Breast epithelium (tissue), 3 donors: ENCODE results near the gene GALNTL6.

Experiments used
- CTCF ChIP-seq, 3 donors: fragments of 450-650 bp; IDR thresholded peaks; one replicate each; pipeline ENCODE4 v1.5.1; 2016 to 2017; ENCODE audit warnings: antibody characterized with exemption in 3 of 3, mild to moderate bottlenecking in 3 of 3, moderate library complexity in 3 of 3
- POLR2A ChIP-seq: fragments of 450-650 bp; IDR thresholded peaks from one replicate; pipeline ENCODE4 v1.6.1; 2016; ENCODE audit warnings: antibody characterized with exemption, mild to moderate bottlenecking, moderate library complexity
- POLR2AphosphoS5 ChIP-seq, 3 donors: sonication (generic); formaldehyde crosslinking; IDR thresholded peaks; one replicate each; pipeline ENCODE4 v1.6.1; 2017; ENCODE audit warnings: antibody characterized with exemption in 3 of 3

DNA sequence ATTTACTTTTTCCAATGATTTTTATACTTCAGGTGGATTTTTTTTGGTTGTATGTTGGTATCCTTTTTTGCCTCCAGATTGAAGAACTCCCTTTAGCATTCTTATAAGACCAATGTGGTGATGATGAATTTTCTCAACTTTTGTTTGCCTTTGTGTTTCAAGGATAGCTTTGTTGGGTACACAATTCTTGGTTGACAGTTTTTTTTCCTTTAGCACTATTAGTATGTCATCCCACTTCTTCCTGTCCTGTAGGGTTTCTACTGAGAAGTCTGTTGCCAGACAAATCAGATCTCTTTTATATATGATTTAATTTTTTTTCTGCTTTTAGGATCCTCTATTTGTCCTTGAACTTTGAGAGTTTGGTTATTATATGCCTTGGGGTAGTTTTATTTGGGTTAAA is 892.4 kb downstream of the GALNTL6 start:
- no peak for TF ChIP-seq CTCF (IDR thresholded peaks at IDR 0.05)
- TF ChIP-seq POLR2A = no peak
- TF ChIP-seq POLR2AphosphoS5 (IDR thresholded peaks at IDR 0.05) = no peak
